AG08395 (cell line): ENCODE results near the gene CHCHD6.
A peak's percentile ranks its signal among the peaks of the same experiment; 100 is the strongest.

Source experiments
- DNase-seq: peaks from one replicate; pipeline ENCODE4 v3.0.0; 2012; ENCODE audit warnings: mixed read lengths, low spot score

Gene CHCHD6

DNA sequence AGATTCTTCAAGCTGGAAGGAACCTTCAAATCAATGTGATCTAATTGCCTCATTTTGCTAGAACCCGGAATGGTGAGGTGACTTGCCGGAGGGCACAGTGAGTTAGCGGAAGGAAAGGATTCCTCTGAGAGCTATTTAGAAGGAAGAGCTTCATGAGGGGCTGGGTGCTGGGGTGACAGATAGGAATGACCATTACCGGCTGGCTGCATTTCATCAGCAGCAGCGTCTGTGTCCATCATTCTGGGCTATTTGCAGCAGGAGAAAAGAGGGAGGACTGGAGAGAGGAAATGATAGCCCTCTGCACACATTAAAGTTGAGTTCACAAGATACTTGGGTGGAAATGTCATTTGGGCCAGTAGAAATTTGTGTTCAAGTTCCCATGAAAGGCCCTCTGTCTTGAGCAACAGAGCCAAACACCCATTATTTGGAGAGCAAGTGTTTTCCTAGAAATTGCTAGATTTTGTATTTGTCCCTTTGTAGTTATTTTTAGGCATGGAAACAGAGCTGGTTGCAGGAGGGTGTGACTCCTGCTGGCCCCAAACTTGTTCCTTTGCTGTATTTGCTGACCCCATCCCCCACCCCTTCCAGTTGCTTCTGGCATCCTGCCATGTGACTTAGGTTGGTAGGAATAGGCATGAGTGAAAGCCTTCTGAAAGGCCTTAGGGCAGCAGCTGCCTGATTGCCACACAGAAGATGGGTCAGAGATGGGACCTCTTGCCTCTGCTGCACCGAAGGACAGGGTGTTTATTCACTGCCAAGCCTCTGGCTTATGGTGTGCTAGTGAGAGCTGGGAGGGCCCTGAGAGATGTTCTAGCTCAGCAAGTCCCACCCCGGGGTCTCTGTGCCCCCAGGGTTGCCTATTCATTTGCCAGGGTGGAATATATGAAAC, 191.4 kb downstream of the CHCHD6 start:
- no peak for DNase-seq

GRCh38 chr3:126896067-126896441, 192.0 kb downstream of the CHCHD6 start:
- no peak for DNase-seq

GRCh38 chr3:126896968-126897367, 192.9 kb downstream of the CHCHD6 start:
- DNase-seq = no peak

DNA sequence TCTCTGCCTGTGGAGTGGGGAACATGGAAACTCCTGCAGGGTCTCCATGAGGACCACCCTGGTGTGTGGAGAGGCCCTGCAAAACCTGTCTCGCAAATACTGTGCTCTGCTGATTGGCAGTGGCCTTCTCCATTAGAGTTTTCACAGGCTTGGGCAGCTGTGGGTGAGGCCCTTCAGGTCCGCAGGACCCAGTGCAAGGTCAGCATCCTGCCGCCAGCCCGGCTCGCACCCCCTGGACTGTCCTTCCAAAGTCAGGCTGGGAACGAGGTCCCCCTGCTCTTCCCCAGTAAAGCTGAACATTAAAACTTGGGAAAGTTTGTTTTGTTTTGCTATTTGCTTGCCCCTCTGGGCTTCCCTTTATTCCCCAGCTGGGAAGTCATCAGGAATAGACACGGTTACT, 193.9 kb downstream of the CHCHD6 start:
- DNase-seq = no peak

GRCh38 chr3:126900859-126901540, 197.0 kb downstream of the CHCHD6 start:
- DNase-seq = no peak

GRCh38 chr3:126901631-126902030, 197.6 kb downstream of the CHCHD6 start:
- no peak for DNase-seq

DNA sequence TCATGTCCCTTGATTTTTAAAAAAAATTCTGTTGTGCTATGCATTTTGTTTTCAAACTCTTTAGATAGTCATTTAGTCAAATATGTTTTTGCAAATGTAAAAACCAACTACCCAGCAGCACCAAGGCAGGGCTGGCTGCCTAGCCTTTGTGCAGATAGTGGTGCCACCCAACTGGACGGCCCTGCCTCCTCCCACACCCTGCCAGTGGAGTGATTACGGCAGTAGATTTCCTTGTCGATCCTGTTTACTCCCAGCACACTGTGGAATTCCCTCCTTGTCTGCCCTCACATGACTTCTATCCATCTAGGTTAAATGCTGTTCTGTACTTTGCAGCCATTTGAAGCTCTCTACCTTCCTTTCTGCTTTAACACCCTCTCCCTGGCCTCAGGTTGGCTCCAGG, 199.5 kb downstream of the CHCHD6 start:
- no peak for DNase-seq

- no peak for DNase-seq
These were observed 203.5 kb downstream of the CHCHD6 start for GRCh38 chr3:126907557-126907956.

DNA sequence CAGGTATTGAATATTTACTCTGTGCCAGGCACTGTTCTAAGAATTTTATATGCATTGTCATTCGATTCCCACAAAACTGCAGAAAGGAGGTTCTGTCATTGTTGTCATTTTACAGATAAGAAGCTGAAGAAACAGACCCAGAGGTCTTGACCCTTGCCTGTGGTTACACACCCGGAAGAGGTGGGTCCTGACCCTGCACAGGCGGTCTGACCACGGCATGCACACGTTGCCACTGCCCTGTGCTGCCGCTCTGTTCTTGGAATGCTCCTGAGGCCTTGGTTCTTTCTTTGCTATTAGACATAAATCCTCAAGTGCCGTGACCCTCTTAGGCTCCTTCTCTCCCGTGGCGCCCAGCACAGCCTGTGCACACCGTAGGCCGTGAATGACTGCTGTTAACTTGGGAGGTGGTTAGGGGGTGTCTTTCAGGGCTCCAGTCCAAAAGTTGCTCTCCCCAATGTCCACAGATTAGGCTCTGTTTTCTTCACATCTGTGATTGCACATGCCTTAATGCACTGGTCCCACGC, 204.8 kb downstream of the CHCHD6 start:
- no peak for DNase-seq

- no peak for DNase-seq
These were observed 206.2 kb downstream of the CHCHD6 start for GRCh38 chr3:126910231-126910630.

DNA sequence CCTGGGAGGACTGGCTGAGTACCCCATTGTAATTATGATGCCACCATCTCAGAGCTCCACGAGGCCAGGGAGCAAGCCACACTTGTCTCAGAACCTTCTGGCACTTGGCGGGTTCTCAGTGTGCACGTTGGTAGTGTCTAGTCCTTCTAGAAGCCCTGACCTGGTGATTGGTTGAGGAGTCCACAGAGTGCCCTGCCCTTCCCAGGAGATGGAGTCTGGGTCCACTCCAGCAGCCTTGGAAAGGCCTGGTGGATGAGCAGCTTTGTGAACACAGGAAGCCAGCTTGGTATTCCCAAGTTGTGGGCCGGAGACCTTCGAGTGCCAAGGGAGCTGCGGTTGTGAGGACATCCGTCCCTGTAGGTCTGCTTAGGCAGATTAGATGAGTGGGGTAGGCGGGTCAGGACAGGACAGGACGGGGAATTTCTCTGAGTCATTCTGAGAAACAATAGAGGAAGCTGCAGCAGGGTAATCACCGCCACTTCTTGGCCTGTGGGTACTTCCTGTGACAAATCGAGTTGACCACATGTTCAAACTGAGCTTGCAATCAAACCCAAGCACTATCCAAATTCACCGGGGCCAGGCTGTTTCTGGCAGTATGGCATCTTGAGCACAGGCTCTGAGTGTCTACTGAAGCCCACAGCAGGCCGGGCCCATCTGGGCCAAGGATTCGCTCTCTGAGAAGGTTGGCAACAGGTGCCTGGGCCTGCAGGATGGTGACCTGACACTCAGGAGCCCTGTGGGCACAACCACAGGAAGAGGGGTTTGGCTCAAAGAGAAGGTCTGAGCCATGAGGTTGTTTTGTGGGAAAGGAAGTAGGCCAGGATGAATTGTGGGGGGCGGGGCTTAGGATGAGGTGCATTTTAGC, 207.4 kb downstream of the CHCHD6 start:
- DNase-seq = peak; percentile 95

DNA sequence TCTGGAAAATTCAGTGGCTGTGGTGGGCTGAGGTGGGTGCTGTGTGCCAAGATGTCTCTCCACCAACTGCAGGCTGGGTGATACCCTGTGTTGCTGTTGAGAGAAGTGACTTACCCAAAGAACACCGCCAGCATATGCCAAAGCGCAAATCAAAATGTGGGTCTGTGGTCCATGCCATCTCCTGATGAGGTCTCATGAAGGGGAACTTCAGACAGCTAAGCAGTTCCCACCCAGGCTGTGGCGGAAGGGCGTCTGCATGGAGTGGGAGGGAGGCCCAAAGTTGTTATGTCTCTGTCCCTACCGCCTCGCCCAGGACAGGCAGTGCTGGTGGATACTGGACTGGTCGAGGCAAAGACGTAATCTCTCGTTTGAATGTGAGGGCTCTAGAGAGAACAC, 208.0 kb downstream of the CHCHD6 start:
- DNase-seq = no peak

DNA sequence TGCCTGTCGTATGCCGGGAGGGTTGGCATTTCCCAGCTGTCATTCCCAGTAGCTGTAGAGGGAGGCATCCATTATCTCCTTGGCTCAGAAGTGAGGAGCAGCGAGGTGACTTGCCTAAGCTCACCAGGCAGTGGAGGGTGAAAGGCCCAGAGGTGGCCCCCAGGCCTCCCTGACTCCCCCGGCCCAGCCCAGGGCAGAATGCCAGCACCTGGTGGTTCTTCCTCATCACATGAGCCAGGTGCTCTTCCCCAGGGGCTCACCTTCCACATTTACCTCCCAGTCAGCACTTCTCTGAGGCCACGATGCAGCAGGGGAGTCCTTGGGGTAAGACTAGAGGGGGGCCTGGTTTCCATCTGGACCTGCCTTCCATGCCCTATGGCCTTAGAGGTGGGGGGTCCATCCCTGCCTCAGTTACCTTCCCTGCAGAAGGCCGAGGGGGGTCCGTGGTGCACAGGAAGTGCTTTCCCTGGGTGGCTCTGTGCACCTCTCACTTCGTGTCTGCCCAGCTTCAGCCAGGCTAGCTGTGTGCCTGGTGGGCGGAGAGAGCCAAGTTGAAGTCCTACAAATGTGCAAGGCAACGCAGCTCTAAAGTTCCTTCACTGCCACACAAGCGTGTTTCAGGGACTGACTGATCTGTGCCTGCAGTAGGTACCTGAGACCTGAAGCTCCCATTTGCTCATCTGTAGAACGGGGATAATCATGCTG, 208.6 kb downstream of the CHCHD6 start:
- DNase-seq = no peak

DNA sequence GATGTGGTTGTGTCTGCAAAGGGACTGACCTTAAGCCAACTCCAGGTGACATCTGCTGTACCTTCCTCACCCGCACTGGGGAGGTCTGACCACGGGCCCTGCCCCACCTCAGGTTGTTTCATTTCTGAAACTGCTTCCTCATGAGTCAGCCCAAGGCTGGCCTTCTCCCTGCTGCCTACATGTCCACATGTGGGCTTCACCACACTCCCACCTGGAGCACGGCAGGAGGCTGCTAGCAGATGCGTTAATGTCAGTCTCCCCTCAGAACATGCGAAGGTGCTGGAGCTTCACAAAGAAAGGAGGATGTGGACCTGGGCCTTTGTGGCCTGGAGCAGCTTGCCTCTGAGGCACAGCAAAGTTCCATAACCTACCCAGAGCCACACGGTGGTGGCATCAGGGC, 209.5 kb downstream of the CHCHD6 start:
- DNase-seq = no peak

GRCh38 chr3:126914226-126914625, 210.2 kb downstream of the CHCHD6 start:
- DNase-seq = no peak

DNA sequence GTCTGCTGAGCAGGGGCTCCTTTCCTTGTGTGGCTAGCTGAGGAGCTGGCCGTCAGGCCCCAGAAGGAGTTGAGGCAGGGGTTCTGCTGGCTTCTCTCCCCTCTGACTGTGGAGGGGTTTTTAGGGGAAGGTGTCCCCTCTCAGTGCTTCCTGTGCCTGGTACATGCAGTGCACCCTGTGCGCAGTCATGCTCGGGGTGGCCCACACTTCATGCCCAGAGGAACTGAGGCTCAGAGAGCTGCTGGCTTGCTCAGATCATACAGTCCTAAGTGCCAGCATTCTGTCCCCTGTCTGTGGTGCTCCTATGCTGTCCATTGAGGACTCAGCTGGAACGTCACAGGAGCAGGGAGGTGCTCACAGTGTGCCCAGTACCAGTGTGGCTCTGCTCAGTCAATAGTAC, 211.0 kb downstream of the CHCHD6 start:
- no peak for DNase-seq

DNA sequence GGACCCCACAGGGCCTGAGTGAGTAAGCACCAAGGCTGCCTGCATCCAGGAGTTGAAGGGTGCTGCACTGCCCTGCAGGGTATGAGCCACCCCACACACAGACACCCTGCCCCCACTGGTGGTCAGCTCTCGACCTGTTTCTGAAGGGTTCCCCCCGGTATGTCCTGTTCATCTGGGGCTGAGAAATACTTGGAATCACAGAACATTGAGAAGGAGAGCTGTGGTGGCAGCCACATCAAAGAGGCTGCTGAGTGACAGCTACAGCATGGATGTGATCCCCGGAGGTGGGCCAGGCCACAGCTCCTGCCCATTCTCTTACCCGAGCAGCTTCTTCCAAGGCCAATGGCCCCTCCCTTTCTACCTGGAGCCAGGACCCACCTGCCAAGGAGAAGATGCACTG, 212.5 kb downstream of the CHCHD6 start:
- DNase-seq = no peak

DNA sequence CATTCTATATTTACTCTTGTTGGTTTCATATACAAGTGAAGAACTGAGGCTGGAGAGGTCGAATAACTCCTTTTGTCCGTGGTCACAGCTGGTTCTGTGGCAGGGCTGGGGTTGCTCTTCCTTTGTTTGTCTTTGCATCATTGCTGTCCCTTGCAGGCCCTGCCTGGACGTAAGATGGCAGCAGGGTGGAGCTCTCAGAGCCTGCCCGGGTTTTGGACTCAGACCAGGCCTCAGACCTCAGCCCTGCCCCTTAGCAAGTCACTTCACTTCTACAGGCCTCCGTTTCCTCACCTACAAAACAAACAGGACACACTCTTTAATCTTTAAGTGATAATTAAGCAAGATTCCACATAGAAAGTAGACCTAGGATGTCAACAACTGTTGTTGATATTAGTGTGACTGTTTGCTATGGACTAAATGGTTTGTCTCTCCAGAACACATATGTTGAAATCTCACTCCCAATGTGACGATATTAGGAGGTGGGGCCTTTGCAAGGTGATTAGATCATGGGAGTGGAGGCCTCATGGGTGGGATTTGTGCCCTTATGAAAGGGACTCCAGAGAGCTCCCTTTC, 213.3 kb downstream of the CHCHD6 start:
- no peak for DNase-seq

- DNase-seq = no peak
These were observed 214.3 kb downstream of the CHCHD6 start for GRCh38 chr3:126918355-126918821.

- DNase-seq = no peak
These were observed 217.2 kb downstream of the CHCHD6 start for GRCh38 chr3:126921085-126921824.

DNA sequence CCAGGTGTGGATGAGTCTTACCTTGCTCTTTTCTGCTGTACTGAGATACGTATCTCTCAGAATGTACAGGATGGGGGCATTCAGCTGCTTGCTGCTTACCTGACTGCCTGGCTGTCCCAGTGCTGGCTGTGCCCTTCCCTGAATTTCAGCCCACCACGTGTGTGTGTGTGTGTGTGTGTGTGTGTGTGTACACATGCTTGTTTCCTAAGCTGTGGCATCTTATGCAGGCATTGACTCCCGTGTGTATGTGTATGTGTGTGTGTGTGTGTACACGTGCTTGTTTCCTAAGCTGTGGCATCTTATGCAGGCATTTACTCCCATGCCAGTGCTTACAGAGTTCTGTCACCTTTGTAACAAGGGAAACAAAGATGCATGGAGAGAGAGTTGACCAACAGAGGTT, 218.4 kb downstream of the CHCHD6 start:
- DNase-seq = no peak
